HEK293T (cell line): Measurements from ENCODE around the gene COL23A1.

ENCODE experiments used
- CTCF ChIA-PET: fragments of 350-600 bp; formaldehyde crosslinking; extraction: SDS; loops from one replicate; lab custom pipeline; 2021; ENCODE audit warnings: antibody characterized with exemption, inconsistent platforms; lab: Yijun Ruan, JAX
- POLR2A ChIA-PET: fragments of 350-600 bp; formaldehyde crosslinking; extraction: SDS; loops from one replicate; lab custom pipeline; 2020; ENCODE audit warnings: antibody characterized with exemption, inconsistent platforms; lab: Yijun Ruan, JAX
- DNase-seq: peaks from one replicate; pipeline ENCODE4 v3.0.0; 2012; ENCODE audit warnings: mixed read lengths; ENCODE audit errors: extremely low spot score
- ARNT ChIP-seq: fragments of 450-650 bp; IDR thresholded peaks from 2 replicates; pipeline ENCODE4 v1.6.1; 2017; ENCODE audit warnings: mild to moderate bottlenecking
- BHLHE40 ChIP-seq: fragments of 450-650 bp; IDR thresholded peaks from 2 replicates; pipeline ENCODE4 v1.6.1; 2016; ENCODE audit warnings: mild to moderate bottlenecking, moderate library complexity, borderline replicate concordance
- CTBP1 ChIP-seq: fragments of 450-650 bp; IDR thresholded peaks from 2 replicates; pipeline ENCODE4 v1.6.1; 2016; ENCODE audit warnings: borderline replicate concordance
- ELF4 ChIP-seq: fragments of 450-650 bp; IDR thresholded peaks from 2 replicates; pipeline ENCODE4 v1.6.1; 2017; ENCODE audit warnings: antibody characterized with exemption
- FOXA1 ChIP-seq: fragments of 450-650 bp; IDR thresholded peaks from 2 replicates; pipeline ENCODE4 v1.6.1; 2016; ENCODE audit warnings: mild to moderate bottlenecking
- FOXK2 ChIP-seq: fragments of 450-650 bp; IDR thresholded peaks from 2 replicates; pipeline ENCODE4 v1.6.1; 2016; ENCODE audit warnings: mild to moderate bottlenecking
- FOXM1 ChIP-seq: fragments of 450-650 bp; IDR thresholded peaks from 2 replicates; pipeline ENCODE4 v1.6.1; 2017; ENCODE audit warnings: mild to moderate bottlenecking, borderline replicate concordance
- HDGF ChIP-seq: fragments of 450-650 bp; IDR thresholded peaks from 2 replicates; pipeline ENCODE4 v1.6.1; 2017; ENCODE audit warnings: antibody characterized with exemption, borderline replicate concordance
- L3MBTL2 ChIP-seq: fragments of 450-650 bp; conservative IDR thresholded peaks from 2 replicates; pipeline ENCODE4 v1.6.1; 2016; ENCODE audit warnings: mild to moderate bottlenecking
- LEF1 ChIP-seq: fragments of 450-650 bp; IDR thresholded peaks from 2 replicates; pipeline ENCODE4 v1.6.1; 2017; ENCODE audit warnings: mild to moderate bottlenecking, borderline replicate concordance
- NFRKB ChIP-seq: fragments of 450-650 bp; IDR thresholded peaks from 2 replicates; pipeline ENCODE4 v1.6.1; 2016; ENCODE audit warnings: mild to moderate bottlenecking, moderate library complexity
- SP1 ChIP-seq: fragments of 450-650 bp; IDR thresholded peaks from 2 replicates; pipeline ENCODE4 v1.6.1; 2017
- SUZ12 ChIP-seq: fragments of 450-650 bp; IDR thresholded peaks from 2 replicates; pipeline ENCODE4 v1.6.1; 2016; ENCODE audit warnings: mild to moderate bottlenecking
- TARDBP ChIP-seq: fragments of 450-650 bp; IDR thresholded peaks from 2 replicates; pipeline ENCODE4 v1.6.1; 2016
- ZNF384 ChIP-seq: fragments of 450-650 bp; IDR thresholded peaks from 2 replicates; pipeline ENCODE4 v1.6.1; 2016
- TF ChIP-seq, protein P1 (sequence below): fragments of 450-650 bp; IDR thresholded peaks from 2 replicates; pipeline ENCODE4 v1.6.1; 2016

Gene COL23A1

DNA sequence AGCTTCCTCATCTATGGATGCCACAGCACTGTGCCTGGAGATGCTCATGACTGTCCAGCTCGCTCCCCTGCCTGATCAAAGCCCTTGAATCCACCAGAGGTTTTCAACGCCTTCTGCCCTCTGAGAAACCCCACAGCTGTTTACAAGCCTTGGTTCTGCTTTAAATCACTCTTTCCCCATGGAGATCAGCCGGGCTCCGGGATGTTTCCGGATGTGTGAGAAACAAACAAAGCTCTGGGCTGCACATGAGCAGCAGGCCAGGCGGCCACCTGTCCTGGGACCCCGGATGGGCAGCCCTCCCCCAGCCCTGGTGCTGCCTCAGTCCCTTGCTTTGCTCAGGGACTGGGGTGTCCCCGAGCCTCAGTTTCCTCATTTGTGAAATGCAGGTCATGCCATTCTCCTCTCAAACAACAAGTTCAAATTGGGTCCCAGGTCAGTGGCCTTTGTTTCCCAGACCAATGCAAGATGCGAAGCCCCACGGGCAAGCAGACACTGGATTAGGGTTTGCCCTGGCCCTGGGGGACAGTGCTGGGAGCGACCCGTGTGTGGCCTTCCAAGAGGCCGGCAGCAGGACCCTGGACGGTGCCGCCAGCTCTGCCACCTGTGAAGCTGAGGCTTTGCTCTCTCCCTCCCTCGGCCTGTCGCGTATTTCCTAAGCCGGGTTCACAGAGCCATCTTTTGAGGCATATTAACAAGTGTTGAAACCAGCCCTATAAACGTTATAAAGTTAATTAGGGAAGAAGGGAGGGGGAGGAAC lies 315.2 kb downstream of the COL23A1 start:
- TF ChIP-seq FOXM1 (no peak), HDGF (no peak), TARDBP (no peak), FOXK2 (no peak), L3MBTL2 (no peak), NFRKB (no peak), ZNF384 (no peak), LEF1 (no peak), SP1 (no peak), SUZ12 (no peak), ARNT (no peak), ELF4 (no peak), CTBP1 (no peak)
- TF ChIP-seq, protein P1, sequence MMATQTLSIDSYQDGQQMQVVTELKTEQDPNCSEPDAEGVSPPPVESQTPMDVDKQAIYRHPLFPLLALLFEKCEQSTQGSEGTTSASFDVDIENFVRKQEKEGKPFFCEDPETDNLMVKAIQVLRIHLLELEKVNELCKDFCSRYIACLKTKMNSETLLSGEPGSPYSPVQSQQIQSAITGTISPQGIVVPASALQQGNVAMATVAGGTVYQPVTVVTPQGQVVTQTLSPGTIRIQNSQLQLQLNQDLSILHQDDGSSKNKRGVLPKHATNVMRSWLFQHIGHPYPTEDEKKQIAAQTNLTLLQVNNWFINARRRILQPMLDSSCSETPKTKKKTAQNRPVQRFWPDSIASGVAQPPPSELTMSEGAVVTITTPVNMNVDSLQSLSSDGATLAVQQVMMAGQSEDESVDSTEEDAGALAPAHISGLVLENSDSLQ, result no peak
- no peak for DNase-seq
- ChIA-PET POLR2A (no interaction called here), CTCF (interaction anchor here (0.6 kb wide), 1 partner anchor 929 kb away, joined by 3 read pairs; no protein-coding TSS in a partner anchor)

DNA sequence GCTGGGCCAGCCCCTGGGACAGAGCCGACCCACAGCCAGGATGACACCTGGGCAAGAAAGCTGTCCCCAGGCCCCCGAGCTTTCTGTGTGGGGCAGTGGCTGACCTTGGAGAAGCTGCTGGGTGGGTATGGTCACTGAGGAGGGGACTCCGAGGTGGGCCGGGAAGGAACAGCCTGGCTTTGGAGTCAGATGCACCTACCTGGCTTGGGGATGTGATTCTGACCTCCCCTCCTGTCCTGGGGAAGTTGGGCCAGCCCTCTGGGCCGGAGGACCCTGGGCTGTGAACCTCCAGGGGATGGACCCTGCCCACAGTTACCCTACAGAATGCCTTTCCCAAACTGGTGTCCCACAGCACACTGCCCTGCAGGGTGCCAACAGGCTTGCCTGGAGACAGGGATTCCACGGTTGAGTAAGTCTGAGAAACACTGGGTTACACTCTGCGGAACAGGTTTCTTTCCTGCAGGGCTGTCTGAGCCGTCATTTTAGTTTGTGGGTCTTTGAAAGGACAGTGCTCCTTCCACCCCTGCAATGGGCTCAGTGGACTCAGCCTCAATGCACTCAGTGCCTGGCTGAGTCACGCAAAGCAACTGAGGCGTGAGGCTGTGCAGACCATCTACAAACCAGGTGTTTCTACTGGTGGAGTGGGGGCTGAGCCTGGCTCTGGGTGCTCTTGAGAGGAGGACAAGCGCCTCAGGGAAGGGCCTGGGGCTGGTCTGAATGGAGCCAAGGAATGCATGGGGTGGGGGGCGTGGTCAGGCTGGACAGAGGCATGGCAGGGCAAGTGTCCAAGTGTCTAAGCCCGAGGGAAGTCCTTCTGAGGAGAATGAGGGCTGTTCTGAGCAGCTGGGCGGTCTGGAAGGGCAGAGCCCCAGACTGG lies 316.3 kb downstream of the COL23A1 start:
- no peak for TF ChIP-seq ARNT
- no peak for TF ChIP-seq FOXK2
- no peak for TF ChIP-seq TARDBP
- TF ChIP-seq LEF1, result no peak
- TF ChIP-seq SP1, result no peak
- no peak for TF ChIP-seq NFRKB
- TF ChIP-seq HDGF, result no peak
- TF ChIP-seq ZNF384, result no peak
- TF ChIP-seq ELF4, result no peak
- TF ChIP-seq BHLHE40, result no peak
- TF ChIP-seq, protein P1, result no peak
- no peak for TF ChIP-seq FOXA1
- no peak for TF ChIP-seq SUZ12
- TF ChIP-seq L3MBTL2, result no peak
- no peak for TF ChIP-seq FOXM1
- TF ChIP-seq CTBP1, result no peak
- DNase-seq, result no peak
- ChIA-PET POLR2A (no interaction called here), CTCF (no interaction called here)

DNA sequence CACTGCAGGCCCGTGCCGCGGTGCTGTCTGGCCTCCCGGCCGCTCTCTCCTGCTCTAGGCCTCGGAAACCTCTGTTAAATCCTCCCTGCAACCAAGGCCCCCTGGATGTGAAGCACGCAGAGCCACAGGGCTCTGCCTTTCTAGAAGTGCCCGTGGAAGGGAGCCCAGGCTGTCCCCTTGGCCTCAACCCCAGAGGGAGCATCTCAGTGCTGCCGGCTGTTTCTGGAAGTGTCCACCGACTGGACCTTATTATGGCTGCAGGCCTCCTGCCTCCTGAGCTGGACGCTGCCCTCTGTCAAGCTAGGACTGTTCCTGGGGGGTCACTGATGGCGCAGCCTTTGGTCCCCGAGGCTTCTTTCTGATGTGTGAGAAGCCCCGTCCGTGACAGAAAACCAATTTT lies 317.2 kb downstream of the COL23A1 start:
- DNase-seq, result no peak
- no peak for TF ChIP-seq SUZ12
- no peak for TF ChIP-seq HDGF
- no peak for TF ChIP-seq LEF1
- no peak for TF ChIP-seq SP1
- TF ChIP-seq ARNT, result no peak
- TF ChIP-seq, protein P1, result no peak
- no peak for TF ChIP-seq FOXA1
- no peak for TF ChIP-seq ELF4
- no peak for TF ChIP-seq L3MBTL2
- TF ChIP-seq FOXM1, result no peak
- TF ChIP-seq CTBP1, result no peak
- no peak for TF ChIP-seq ZNF384
- TF ChIP-seq NFRKB, result no peak
- TF ChIP-seq BHLHE40, result no peak
- TF ChIP-seq TARDBP, result no peak
- no peak for TF ChIP-seq FOXK2
- ChIA-PET POLR2A (no interaction called here), CTCF (no interaction called here)

DNA sequence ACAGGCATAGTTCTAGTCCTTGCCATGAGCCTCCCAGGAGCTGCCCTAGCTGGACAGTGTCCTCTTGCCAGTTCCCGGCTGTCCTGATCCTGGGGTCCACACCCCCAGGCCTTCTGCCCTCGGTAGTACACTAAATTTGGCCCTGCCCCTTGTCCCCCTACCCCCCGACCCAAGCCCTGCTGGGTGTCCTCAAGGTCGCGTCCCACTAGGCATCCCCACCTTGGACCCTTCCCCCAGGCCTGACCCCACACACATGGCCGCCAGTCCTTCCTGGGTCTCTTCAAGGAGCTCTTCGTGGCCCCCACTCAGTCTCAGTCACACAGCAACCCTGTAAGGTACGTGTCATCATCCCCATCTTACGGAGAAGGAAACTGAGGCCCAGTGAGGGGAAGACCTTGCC lies 317.6 kb downstream of the COL23A1 start:
- POLR2A ChIA-PET, result no interaction called here
- CTCF ChIA-PET, result interaction anchor here (0.7 kb wide), 1 partner anchor 76 kb away, joined by 3 read pairs; no protein-coding TSS in a partner anchor
- TF ChIP-seq FOXM1 (no peak), SUZ12 (no peak), LEF1 (no peak), ZNF384 (no peak), SP1 (no peak), FOXK2 (no peak), L3MBTL2 (no peak)
- TF ChIP-seq, protein P1, result no peak
- no peak for DNase-seq
